HepG2 (cell line): Measurements from ENCODE around the gene SLX4. TPM values are rescaled to one million over a fixed set of nuclear protein-coding genes. Genes with fewer than 3 reads are reported as not detected.
A peak's percentile ranks its signal among the peaks of the same experiment; 100 is the strongest.

Experiments
- CBFB ChIP-seq: sonication (generic); formaldehyde crosslinking; IDR thresholded peaks from 2 replicates; pipeline ENCODE4 v1.4.0; 2020; ENCODE audit warnings: missing genetic modification reagents
- CENPX ChIP-seq: sonication (generic); formaldehyde crosslinking; IDR thresholded peaks from 2 replicates; pipeline ENCODE4 v1.9.0; 2021; ENCODE audit warnings: mild to moderate bottlenecking, missing genetic modification reagents, moderate library complexity
- DNMT3B ChIP-seq: conservative IDR thresholded peaks from 2 replicates; pipeline ENCODE4 v1.6.1; 2016; ENCODE audit warnings: missing biosample characterization, control low read depth
- FOXK2 ChIP-seq: fragments of 450-650 bp; IDR thresholded peaks from 2 replicates; pipeline ENCODE4 v1.6.1; 2016
- HOMEZ ChIP-seq: IDR thresholded peaks from 2 replicates; pipeline ENCODE4 v1.6.1; 2016; ENCODE audit warnings: low read depth
- KDM1A ChIP-seq: IDR thresholded peaks from 2 replicates; pipeline ENCODE4 v1.6.1; 2016; ENCODE audit warnings: missing compliant biosample characterization
- MATR3 ChIP-seq: sonication (generic); formaldehyde crosslinking; IDR thresholded peaks from 2 replicates; pipeline ENCODE4 v1.4.0; 2020; ENCODE audit warnings: missing genetic modification reagents
- MAZ ChIP-seq, 2 experiments: sonication (generic) in 1 of 2; formaldehyde crosslinking in 1 of 2; IDR thresholded peaks; 2 replicates each; pipeline versions ENCODE4 v1.5.0 to v1.6.1; 2012 to 2020; ENCODE audit warnings: low read depth in 2 of 2, mild to moderate bottlenecking in 2 of 2, borderline replicate concordance in 1 of 2, improper control_type of control experiment in 1 of 2, low read length in 1 of 2, missing genetic modification reagents in 1 of 2, moderate library complexity in 1 of 2
- MIER3 ChIP-seq: IDR thresholded peaks from 2 replicates; pipeline ENCODE4 v1.6.1; 2016; ENCODE audit warnings: missing compliant biosample characterization, borderline replicate concordance
- MTF1 ChIP-seq: sonication (generic); formaldehyde crosslinking; IDR thresholded peaks from 2 replicates; pipeline ENCODE4 v1.5.0; 2020; ENCODE audit warnings: missing genetic modification reagents
- ZFP37 ChIP-seq: sonication (generic); formaldehyde crosslinking; IDR thresholded peaks from 2 replicates; pipeline ENCODE4 v1.4.0; 2020; ENCODE audit warnings: missing genetic modification reagents, borderline replicate concordance
- ZNF580 ChIP-seq: IDR thresholded peaks from 2 replicates; pipeline ENCODE4 v1.6.1; 2016; ENCODE audit warnings: low read depth, borderline replicate concordance
- ZNF605 ChIP-seq: sonication (generic); formaldehyde crosslinking; IDR thresholded peaks from 2 replicates; pipeline ENCODE4 v1.8.0; 2022; ENCODE audit warnings: mild to moderate bottlenecking, missing genetic modification reagents
- ZNF644 ChIP-seq: IDR thresholded peaks from 2 replicates; pipeline ENCODE4 v1.6.1; 2016; ENCODE audit warnings: low read depth
- ZNF782 ChIP-seq: sonication (generic); formaldehyde crosslinking; IDR thresholded peaks from 2 replicates; pipeline ENCODE4 v1.4.0; 2020; ENCODE audit warnings: missing genetic modification reagents, mild to moderate bottlenecking, borderline replicate concordance
- ZSCAN12 ChIP-seq: sonication (generic); formaldehyde crosslinking; IDR thresholded peaks from 2 replicates; pipeline ENCODE4 v1.9.0; 2021; ENCODE audit warnings: mild to moderate bottlenecking, missing genetic modification reagents
- polyA plus RNA-seq, 8 experiments: library from polyadenylated mRNA; depleted of rRNA in 3 of 8; stranded (reverse) in 7 of 8; unstranded in 1 of 8; fragments of >200 nt; fragmentation: Illumina TruSeq in 4 of 8; extraction: Trizol in 4 of 8; gene quantifications; 2 replicates each; pipeline versions ENCODE4 v1.2.1 to v1.2.3, GENCODE V29; 2011 to 2016; ENCODE audit warnings: low read depth in 4 of 8, missing spikeins in 1 of 8, mixed read lengths in 1 of 8; ENCODE audit not compliant: insufficient read depth in 1 of 8
- total RNA-seq, 5 experiments: library from RNA; depleted of rRNA; stranded (reverse); fragments of >200 nt; fragmentation: Illumina TruSeq; extraction: Trizol; gene quantifications; 2 replicates each; pipeline ENCODE4 v1.2.3, GENCODE V29; 2016; ENCODE audit warnings: low read depth in 1 of 5
- TF ChIP-seq, protein P1 (sequence below), 2 experiments: fragments of 450-650 bp in 1 of 2; sonication (generic) in 1 of 2; formaldehyde crosslinking in 1 of 2; IDR thresholded peaks; 2 replicates each; pipeline versions ENCODE4 v1.6.1 to v1.8.0; 2016 to 2022; ENCODE audit warnings: antibody characterized with exemption in 1 of 2, mild to moderate bottlenecking in 1 of 2, missing genetic modification reagents in 1 of 2
- TF ChIP-seq, protein P2 (sequence below): sonication (generic); formaldehyde crosslinking; IDR thresholded peaks from 2 replicates; pipeline ENCODE4 v1.5.0; 2020; ENCODE audit warnings: mild to moderate bottlenecking, missing genetic modification reagents, moderate library complexity

Gene SLX4
- total and polyA plus RNA-seq, 2 of the 13 experiments (the other 11 are each of a cell fraction or from before 2014, with no cell fraction given), result 1.1 to 3.6 TPM

GRCh38 chr16:3646348-3646920, 35.0 kb upstream of the SLX4 start (continued):
- TF ChIP-seq, protein P1, sequence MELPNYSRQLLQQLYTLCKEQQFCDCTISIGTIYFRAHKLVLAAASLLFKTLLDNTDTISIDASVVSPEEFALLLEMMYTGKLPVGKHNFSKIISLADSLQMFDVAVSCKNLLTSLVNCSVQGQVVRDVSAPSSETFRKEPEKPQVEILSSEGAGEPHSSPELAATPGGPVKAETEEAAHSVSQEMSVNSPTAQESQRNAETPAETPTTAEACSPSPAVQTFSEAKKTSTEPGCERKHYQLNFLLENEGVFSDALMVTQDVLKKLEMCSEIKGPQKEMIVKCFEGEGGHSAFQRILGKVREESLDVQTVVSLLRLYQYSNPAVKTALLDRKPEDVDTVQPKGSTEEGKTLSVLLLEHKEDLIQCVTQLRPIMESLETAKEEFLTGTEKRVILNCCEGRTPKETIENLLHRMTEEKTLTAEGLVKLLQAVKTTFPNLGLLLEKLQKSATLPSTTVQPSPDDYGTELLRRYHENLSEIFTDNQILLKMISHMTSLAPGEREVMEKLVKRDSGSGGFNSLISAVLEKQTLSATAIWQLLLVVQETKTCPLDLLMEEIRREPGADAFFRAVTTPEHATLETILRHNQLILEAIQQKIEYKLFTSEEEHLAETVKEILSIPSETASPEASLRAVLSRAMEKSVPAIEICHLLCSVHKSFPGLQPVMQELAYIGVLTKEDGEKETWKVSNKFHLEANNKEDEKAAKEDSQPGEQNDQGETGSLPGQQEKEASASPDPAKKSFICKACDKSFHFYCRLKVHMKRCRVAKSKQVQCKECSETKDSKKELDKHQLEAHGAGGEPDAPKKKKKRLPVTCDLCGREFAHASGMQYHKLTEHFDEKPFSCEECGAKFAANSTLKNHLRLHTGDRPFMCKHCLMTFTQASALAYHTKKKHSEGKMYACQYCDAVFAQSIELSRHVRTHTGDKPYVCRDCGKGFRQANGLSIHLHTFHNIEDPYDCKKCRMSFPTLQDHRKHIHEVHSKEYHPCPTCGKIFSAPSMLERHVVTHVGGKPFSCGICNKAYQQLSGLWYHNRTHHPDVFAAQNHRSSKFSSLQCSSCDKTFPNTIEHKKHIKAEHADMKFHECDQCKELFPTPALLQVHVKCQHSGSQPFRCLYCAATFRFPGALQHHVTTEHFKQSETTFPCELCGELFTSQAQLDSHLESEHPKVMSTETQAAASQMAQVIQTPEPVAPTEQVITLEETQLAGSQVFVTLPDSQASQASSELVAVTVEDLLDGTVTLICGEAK (IDR thresholded peaks at IDR 0.05), result no peak
- TF ChIP-seq, protein P1 (CRISPR knock-in tag; IDR thresholded peaks at IDR 0.05), result no peak
- TF ChIP-seq ZNF644 (CRISPR knock-in tag) (peak; percentile 71; the same call in 1 of the 2 replicates), ZFP37 (CRISPR knock-in tag) (no peak), MIER3 (no peak), CBFB (CRISPR knock-in tag) (no peak), DNMT3B (CRISPR knock-in tag) (no peak), MTF1 (CRISPR knock-in tag) (no peak), ZNF580 (CRISPR knock-in tag) (no peak), MATR3 (CRISPR knock-in tag) (no peak), HOMEZ (peak; percentile 67; the same call in 1 of the 2 replicates), ZSCAN12 (CRISPR knock-in tag) (no peak), ZNF605 (CRISPR knock-in tag) (no peak), ZNF782 (CRISPR knock-in tag) (no peak), FOXK2 (peak; percentile 54), CENPX (no peak), MAZ (IDR thresholded peaks at IDR 0.05; ENCODE audit: borderline replicate concordance, low read depth, low read length) (no peak), MAZ (CRISPR knock-in tag; IDR thresholded peaks at IDR 0.05; ENCODE audit: low read depth) (no peak), KDM1A (no peak)
- TF ChIP-seq, protein P2, sequence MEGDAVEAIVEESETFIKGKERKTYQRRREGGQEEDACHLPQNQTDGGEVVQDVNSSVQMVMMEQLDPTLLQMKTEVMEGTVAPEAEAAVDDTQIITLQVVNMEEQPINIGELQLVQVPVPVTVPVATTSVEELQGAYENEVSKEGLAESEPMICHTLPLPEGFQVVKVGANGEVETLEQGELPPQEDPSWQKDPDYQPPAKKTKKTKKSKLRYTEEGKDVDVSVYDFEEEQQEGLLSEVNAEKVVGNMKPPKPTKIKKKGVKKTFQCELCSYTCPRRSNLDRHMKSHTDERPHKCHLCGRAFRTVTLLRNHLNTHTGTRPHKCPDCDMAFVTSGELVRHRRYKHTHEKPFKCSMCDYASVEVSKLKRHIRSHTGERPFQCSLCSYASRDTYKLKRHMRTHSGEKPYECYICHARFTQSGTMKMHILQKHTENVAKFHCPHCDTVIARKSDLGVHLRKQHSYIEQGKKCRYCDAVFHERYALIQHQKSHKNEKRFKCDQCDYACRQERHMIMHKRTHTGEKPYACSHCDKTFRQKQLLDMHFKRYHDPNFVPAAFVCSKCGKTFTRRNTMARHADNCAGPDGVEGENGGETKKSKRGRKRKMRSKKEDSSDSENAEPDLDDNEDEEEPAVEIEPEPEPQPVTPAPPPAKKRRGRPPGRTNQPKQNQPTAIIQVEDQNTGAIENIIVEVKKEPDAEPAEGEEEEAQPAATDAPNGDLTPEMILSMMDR (CRISPR knock-in tag), result no peak
